GM23248 (cell line): Measurements from ENCODE around the gene CCBE1.

Experiments used
- EZH2 ChIP-seq: fragments of 200-600 bp; sonication (generic); IDR thresholded peaks from 2 replicates; pipeline ENCODE4 v1.6.1; 2018; ENCODE audit warnings: antibody characterized with exemption, mild to moderate bottlenecking; ENCODE audit not compliant: insufficient read depth, poor library complexity, severe bottlenecking
- EZH2phosphoT487 ChIP-seq: fragments of 200-600 bp; sonication (generic); IDR thresholded peaks from 2 replicates; pipeline ENCODE4 v1.6.1; 2018; ENCODE audit warnings: antibody characterized with exemption, moderate library complexity, mild to moderate bottlenecking, low read depth; ENCODE audit not compliant: insufficient read depth

GRCh38 chr18:59431131-59431530, 266.1 kb downstream of the CCBE1 start:
- no peak for TF ChIP-seq EZH2
- no peak for TF ChIP-seq EZH2phosphoT487
